ENCODE data around the gene STT3B.

The STT3B gene

GRCh38 chr3:31550452-31551251 is 17.9 kb downstream of the STT3B start:
- no peak for DNase-seq (ENCODE audit: low read depth, low spot score)

GRCh38 chr3:31551646-31552045 is 18.9 kb downstream of the STT3B start:
- no peak for DNase-seq (ENCODE audit: low read depth, low spot score)

GRCh38 chr3:31552103-31552502 is 19.4 kb downstream of the STT3B start:
- DNase-seq (ENCODE audit: low read depth, low spot score), result no peak

GRCh38 chr3:31553258-31553657 is 20.5 kb downstream of the STT3B start:
- DNase-seq (ENCODE audit: low read depth, low spot score), result no peak

- DNase-seq (ENCODE audit: low read depth, low spot score), result no peak
Measured at GRCh38 chr3:31555204-31555603, 22.5 kb downstream of the STT3B start.

- no peak for DNase-seq (ENCODE audit: low read depth, low spot score)
Measured at GRCh38 chr3:31559872-31560534, 27.3 kb downstream of the STT3B start.

- DNase-seq (ENCODE audit: low read depth, low spot score), result no peak
Measured at GRCh38 chr3:31561891-31562290, 29.2 kb downstream of the STT3B start.

GRCh38 chr3:31562525-31562924 is 29.8 kb downstream of the STT3B start:
- DNase-seq (ENCODE audit: low read depth, low spot score), result no peak

- DNase-seq (ENCODE audit: low read depth, low spot score), result no peak
Measured at GRCh38 chr3:31565288-31565687, 32.6 kb downstream of the STT3B start.

GRCh38 chr3:31567036-31567435 is 34.3 kb downstream of the STT3B start:
- no peak for DNase-seq (ENCODE audit: low read depth, low spot score)

- DNase-seq (ENCODE audit: low read depth, low spot score), result no peak
Measured at GRCh38 chr3:31568649-31569048, 35.9 kb downstream of the STT3B start.

- no peak for DNase-seq (ENCODE audit: low read depth, low spot score)
Measured at GRCh38 chr3:31571325-31571724, 38.6 kb downstream of the STT3B start.

GRCh38 chr3:31572236-31573004 is 39.7 kb downstream of the STT3B start:
- no peak for DNase-seq (ENCODE audit: low read depth, low spot score)

GRCh38 chr3:31573036-31573779 is 40.5 kb downstream of the STT3B start:
- no peak for DNase-seq (ENCODE audit: low read depth, low spot score)

GRCh38 chr3:31575448-31575847 is 42.7 kb downstream of the STT3B start:
- no peak for DNase-seq (ENCODE audit: low read depth, low spot score)

GRCh38 chr3:31576521-31576920 is 43.8 kb downstream of the STT3B start:
- no peak for DNase-seq (ENCODE audit: low read depth, low spot score)

GRCh38 chr3:31577232-31577631 is 44.5 kb downstream of the STT3B start:
- DNase-seq (ENCODE audit: low read depth, low spot score), result no peak

- DNase-seq (ENCODE audit: low read depth, low spot score), result no peak
Measured at GRCh38 chr3:31579828-31580227, 47.1 kb downstream of the STT3B start.

GRCh38 chr3:31580645-31581044 is 47.9 kb downstream of the STT3B start:
- DNase-seq (ENCODE audit: low read depth, low spot score), result no peak

- DNase-seq (ENCODE audit: low read depth, low spot score), result no peak
Measured at GRCh38 chr3:31581660-31582059, 48.9 kb downstream of the STT3B start.

GRCh38 chr3:31589228-31589627 is 56.5 kb downstream of the STT3B start:
- no peak for DNase-seq (ENCODE audit: low read depth, low spot score)

- DNase-seq (ENCODE audit: low read depth, low spot score), result no peak
Measured at GRCh38 chr3:31590650-31591049, 57.9 kb downstream of the STT3B start.

Data from brain pericyte (primary cell).